NCI-H748 (cell line): Measurements from ENCODE around the gene LPXN.
"Not testable (repeated sequence)": the region's sequence is repeated elsewhere in the genome, so short reads cannot be mapped to it uniquely, and the experiment has no call there.

ENCODE experiments used
- DNase-seq: peaks from one replicate; lab custom pipeline; 2025; ENCODE audit not compliant: unreplicated experiment; lab: John Stamatoyannopoulos, UW

Gene LPXN

DNA sequence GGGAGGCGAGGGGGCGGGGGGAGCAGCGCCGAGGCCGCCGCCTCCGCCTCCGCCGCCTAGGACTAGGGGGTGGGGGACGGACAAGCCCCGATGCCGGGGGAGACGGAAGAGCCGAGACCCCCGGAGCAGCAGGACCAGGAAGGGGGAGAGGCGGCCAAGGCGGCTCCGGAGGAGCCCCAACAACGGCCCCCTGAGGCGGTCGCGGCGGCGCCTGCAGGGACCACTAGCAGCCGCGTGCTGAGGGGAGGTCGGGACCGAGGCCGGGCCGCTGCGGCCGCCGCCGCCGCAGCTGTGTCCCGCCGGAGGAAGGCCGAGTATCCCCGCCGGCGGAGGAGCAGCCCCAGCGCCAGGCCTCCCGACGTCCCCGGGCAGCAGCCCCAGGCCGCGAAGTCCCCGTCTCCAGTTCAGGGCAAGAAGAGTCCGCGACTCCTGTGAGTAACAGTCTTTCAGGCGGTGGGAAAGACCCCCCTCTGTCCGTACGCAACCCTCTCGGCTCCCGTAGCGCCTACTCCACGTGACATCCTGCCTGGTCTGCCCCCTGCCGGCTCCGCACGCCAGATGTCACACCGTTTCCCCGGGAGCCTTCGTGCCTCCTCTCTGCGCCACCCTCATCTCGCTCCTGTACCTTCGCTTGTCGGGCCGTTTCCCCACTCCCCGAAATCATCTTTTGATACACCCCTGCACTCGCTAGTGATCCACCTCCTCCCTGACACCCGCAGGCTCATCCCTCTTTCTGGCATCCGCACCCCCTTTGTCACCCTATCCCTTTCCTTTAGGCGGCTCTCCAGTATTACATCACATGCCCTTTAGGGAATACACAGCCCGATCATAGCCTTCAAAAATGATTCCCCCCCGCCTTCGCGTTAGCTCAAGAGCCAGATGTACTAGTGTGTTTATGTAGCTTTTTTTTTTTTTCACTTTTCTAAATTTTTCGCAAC, 3.8 kb upstream of the LPXN start:
- peak; percentile 88 for DNase-seq

DNA sequence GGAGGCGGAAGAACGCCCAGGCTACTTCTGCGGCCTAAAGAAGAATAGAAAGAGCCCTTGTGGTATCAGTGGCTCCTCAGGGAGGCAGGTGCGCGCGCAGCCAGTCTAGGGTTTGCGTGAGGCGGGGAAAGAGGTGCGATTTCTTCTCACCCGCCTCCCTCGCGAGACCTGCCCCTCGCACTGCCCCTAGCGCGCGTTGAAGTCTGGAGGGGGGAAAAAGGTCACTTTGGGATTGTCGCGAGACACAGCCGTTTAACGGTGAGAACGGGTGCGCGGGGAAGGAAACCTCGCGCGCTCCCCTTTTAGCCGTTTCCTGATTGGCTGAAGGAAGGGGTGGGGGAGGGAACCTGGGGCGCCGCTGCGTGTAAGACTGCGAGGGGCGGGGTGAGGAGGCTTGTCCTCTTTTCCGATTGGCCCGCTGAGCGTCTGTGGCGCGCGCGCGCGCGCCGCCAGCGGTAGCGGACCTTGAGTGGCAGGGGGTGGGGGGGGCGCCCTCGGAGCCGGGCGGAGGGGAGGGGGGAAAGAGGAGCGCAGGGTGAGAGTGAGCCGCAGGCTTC, 3.1 kb upstream of the LPXN start, which contains the start of gene ZFP91:
Gene ZFP91, plus strand, starts transcription at position 429 of the 557 bp plus-strand sequence. CDS start 219 bp downstream, outside the sequence.
- peak; percentile 98 for DNase-seq

DNA sequence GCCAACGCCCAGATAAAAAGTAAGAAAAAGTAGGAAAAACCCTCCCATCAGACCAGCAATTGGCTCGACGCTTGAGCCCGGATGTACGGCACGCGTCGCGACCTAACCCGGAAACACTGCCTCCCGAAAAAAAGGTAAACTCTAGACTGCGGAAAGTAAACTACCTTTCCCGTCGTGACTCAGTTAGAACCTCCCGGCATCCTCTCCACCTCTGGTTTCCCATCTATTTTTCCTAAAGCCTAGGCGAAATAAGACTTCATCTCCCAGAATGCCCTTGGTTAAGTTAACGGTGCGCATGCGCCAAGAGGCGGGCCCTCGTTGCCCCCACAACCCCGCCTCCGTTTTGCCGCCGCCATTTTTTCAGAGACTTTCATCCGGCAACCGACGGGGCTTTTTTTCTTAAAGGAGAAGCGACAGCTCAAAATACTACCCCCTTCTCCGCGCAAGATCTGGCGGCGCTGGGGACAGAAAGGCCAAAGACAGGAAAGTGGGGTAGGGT, 2.5 kb upstream of the LPXN start:
- peak; percentile 98 for DNase-seq

- DNase-seq = peak; percentile 64
Observed at GRCh38 chr11:58577555-58578135, 2.0 kb upstream of the LPXN start.

DNA sequence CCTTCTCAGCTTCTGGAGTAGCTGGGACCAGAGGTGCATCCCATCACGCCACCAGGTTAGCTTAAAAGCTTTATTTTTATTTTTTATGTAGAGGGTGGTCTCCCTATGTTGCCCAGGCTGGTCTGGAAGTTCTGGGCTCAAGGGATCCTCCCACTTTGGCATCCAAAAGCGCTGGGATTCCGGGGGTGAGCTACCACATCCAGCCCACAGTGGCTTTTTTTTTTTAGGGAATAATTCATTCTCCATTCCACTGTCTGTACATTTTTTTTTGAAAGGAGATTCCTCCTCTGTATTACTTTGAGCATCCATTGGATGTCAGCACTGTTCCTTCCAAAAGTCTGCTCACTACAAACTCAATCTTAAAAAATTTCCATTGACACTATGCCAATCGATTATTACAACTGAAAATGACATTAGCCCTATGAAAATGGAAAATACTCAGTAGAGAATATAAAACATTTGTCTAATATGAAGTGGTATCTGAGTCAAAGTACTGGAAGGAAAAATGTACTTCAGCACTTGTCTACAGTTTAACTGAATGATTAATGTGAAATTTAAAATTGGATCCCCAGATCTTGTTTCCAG, 1.3 kb upstream of the LPXN start:
- peak; percentile 6 for DNase-seq

GRCh38 chr11:58574881-58575280, 775 bp downstream of the LPXN start:
- no peak for DNase-seq

- DNase-seq = no peak
Observed at GRCh38 chr11:58573451-58574104, 2.1 kb downstream of the LPXN start.

GRCh38 chr11:58572906-58573305, 2.8 kb downstream of the LPXN start:
- not testable (repeated sequence) for DNase-seq

DNA sequence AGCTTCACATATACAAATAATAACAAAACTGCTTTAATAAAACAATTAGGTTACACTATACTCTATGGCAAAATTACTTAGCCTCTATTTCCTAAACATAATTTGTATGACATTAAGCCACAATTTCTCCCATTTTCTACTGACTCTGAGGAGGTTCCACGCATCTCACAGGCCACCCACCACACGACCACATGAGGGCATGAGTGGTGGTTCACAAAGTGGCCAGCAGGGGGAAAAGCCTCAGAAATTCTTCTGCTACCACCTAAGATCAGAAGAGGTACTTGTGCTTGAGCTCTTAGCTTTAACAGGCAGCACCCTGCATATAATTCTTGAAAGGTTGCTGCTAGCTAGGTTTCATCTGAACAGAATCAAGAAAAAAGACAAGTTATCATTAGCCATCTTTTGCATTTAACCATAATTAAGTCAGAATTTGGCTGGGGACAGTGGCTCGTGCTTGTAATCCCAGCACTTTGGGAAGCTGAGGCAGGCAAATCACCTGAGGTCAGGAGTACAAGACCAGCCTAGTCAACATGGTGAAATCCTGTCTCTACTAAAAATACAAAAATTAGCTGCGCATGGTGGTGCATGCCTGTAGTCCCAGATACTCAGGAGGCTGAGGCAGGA, 7.7 kb downstream of the LPXN start:
- DNase-seq = peak; percentile 50

DNA sequence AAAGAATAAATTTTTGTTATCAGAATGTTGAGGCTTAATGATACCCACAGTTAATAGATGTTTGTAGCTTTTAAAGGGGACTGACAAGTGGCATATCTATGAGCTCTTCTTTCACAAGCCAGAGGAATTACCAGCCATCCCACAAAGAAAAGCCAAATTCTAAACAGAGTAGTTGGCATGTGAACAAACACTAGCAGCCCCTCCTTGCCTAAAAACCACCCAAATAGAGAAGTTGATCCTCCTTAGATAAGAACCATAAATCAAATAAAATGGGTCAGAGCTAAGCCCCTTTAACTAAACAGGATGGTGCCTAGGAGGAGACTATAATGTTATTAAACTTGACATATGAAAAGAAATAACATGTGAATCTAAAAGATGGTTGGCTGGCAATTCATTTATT, 11.4 kb downstream of the LPXN start:
- no peak for DNase-seq

GRCh38 chr11:58562375-58562800, 13.3 kb downstream of the LPXN start:
- no peak for DNase-seq

DNA sequence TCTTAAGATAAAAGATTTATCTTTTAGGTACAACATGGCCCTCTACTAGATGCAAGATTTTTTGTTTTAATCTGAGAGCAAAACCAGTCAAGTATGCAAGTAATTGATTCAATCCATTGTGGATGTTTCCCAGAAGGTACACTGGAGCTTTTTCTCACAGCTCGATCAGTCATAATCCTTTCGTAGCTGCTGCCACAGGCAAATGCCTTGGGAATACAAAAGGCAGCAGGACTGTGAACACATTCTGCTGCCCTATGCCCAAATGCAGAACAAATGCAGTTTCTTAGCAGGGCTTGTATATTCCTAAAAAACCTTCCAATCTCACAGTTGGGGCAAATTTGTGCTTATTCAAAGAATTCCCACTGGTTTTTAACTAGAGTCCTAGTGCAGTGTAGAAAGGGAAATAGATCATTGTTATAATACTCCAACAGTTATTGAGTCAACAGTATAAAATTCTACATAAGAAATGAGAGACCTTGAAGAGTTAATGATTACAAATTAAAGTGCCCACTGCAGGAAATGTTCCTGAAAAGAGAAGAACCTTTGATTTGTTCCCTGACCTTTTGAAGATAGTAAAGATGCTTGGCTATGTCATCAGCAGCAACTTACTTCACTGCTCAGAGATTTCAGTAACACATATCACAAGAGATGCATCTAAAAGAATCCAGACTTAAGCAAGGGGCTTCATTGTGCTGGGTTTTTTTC, 14.1 kb downstream of the LPXN start:
- DNase-seq = no peak

GRCh38 chr11:58560842-58561241, 14.8 kb downstream of the LPXN start:
- DNase-seq = no peak

DNA sequence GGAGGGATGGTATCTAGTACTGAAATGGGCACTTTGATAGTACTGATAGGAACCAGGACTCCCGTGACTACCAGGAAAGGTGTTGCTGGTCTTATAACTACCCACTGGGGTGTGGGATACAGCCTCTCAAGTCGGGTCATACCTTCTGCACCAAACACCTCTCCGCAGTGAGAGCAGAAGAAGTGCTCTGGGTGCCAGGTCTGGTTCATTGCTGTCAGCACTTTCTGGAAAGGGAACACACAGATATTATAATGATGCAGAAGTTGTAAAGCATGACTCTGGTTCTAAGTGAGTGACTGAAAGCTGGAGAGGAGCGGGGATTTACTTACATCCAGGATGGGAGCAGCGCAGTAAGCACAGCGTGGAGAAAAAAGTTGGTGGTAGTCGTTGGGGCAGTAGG, 26.0 kb downstream of the LPXN start:
- no peak for DNase-seq

GRCh38 chr11:58546841-58547240, 28.8 kb downstream of the LPXN start:
- DNase-seq = no peak

- no peak for DNase-seq
Observed at GRCh38 chr11:58531865-58532341, 43.8 kb downstream of the LPXN start.

DNA sequence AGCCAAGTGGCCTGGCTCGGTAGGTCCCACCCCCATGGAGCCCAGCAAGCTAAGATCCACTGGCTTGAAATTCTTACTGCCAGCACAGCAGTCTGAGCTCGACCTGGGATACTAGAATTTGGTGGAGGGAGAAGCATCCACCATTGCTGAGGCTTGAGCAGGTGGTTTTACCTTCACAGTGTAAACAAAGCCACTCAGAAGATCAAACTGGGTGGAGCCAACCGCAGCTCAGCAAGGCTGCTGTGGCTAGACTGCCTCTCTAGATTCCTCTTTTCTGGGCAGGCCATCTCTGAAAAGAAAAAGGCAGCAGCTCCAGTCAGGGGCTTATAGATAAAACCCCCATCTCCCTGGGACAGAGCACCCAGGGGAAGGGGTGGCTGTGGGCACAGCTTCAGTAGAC, 45.4 kb downstream of the LPXN start:
- DNase-seq = peak; percentile 15

DNA sequence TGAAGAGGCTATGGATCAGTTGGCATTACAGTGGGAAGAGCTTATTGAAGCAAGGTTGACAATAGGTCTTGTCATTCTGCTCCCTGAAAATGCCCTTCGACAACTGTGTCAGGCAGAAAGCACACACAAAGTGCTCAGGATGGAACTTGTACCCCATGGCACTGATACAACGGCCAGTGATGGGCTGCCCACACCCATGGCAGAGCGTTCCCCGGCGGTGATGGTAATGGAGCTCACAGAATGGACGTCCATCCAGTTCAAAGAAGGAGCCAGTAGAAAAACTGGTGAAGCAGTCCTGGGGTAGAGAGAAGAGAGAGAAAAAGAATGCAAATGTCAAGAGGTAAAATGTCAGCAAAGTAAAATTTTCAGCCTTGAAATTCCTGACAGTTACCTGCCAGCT, 48.2 kb downstream of the LPXN start:
- DNase-seq = no peak

DNA sequence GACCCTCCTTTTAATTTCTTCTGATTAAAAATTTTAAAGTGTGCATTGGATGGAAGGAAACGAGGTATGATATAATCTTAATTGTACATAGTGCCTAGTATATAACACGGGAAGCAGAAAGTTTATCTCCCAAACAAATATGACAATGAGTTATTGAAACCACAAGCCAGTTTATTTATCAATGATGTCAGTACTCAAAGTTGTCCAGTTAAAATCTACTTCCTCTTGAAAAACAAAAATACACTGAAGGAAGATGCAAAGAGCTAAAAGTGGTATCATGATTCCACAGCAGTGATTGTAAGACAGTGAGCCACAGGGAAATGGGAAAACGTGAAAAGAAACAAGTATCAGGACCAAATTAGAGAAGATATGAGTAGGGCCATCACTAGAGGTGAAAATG, 48.9 kb downstream of the LPXN start:
- no peak for DNase-seq
